Lower leg skin (tissue), 3 donors: Measurements from ENCODE around the gene TCP10L.

ENCODE experiments used
- CTCF ChIP-seq, 3 donors: fragments of 450-650 bp; IDR thresholded peaks; one replicate each; pipeline ENCODE4 v1.5.1; 2016; ENCODE audit warnings: antibody characterized with exemption in 3 of 3, mild to moderate bottlenecking in 3 of 3, moderate library complexity in 2 of 3
- POLR2A ChIP-seq, 2 donors: fragments of 450-650 bp; IDR thresholded peaks; one replicate each; pipeline ENCODE4 v1.6.1; 2016 to 2017; ENCODE audit warnings: antibody characterized with exemption in 2 of 2, mild to moderate bottlenecking in 1 of 2, moderate library complexity in 1 of 2

DNA sequence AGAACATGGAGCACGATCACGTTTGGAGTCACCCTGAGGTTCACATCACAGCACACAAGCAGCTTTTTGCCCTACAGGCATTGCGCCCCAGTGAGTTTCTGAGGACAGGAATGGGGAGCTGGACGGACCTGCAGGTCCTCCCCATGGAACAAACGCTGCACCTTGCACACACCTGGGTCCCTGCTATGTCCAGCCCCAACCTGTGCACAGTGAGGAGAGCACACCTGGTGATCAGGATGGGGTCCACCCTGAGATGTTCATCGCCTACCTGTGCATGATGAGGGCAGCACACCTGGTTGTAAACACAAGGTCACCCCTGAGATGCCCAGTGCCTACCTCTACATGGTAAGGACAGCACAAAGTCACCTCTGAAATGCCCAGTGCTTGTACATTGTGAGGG is 45.9 kb downstream of the TCP10L start:
- TF ChIP-seq CTCF (IDR thresholded peaks at IDR 0.05) (no peak), POLR2A (IDR thresholded peaks at IDR 0.05) (no peak)
